KMS-11 (cell line): Measurements from ENCODE around the gene ACVR1C.

Experiments
- H2AFZ ChIP-seq: fragments of 200-600 bp; sonication (generic); 2 replicates; pipeline ENCODE4 v1.6.1; 2016; ENCODE audit warnings: antibody characterized with exemption, mixed run types, low read depth
- H3K27ac ChIP-seq: fragments of 200-600 bp; sonication (generic); 2 replicates; pipeline ENCODE4 v1.6.1; 2016; ENCODE audit warnings: mild to moderate bottlenecking, mixed run types
- H3K27me3 ChIP-seq: fragments of 200-600 bp; sonication (generic); 2 replicates; pipeline ENCODE4 v1.6.1; 2017; ENCODE audit warnings: mild to moderate bottlenecking, low read depth, mixed run types, moderate library complexity; ENCODE audit not compliant: insufficient read depth
- H3K36me3 ChIP-seq: fragments of 200-600 bp; sonication (generic); 2 replicates; pipeline ENCODE4 v1.6.1; 2017; ENCODE audit warnings: mild to moderate bottlenecking, mixed run types; ENCODE audit not compliant: insufficient read depth
- H3K4me1 ChIP-seq: fragments of 200-600 bp; sonication (generic); 2 replicates; pipeline ENCODE4 v1.6.1; 2016; ENCODE audit warnings: mild to moderate bottlenecking, low read depth, mixed run types; ENCODE audit not compliant: poor library complexity, severe bottlenecking
- H3K4me2 ChIP-seq: fragments of 200-600 bp; sonication (generic); 2 replicates; pipeline ENCODE4 v1.7.0; 2016; ENCODE audit warnings: mild to moderate bottlenecking, mixed run types
- H3K4me3 ChIP-seq: fragments of 200-600 bp; sonication (generic); IDR thresholded peaks from 2 replicates; pipeline ENCODE4 v1.6.1; 2017; ENCODE audit warnings: low read depth, low read length, mixed read lengths; ENCODE audit not compliant: insufficient read depth
- H3K79me2 ChIP-seq: fragments of 200-600 bp; sonication (generic); 2 replicates; pipeline ENCODE4 v1.6.1; 2016; ENCODE audit warnings: low read depth, mixed run types; ENCODE audit not compliant: insufficient read depth
- H3K9ac ChIP-seq: fragments of 200-600 bp; sonication (generic); 2 replicates; pipeline ENCODE4 v1.6.1; 2016; ENCODE audit warnings: mild to moderate bottlenecking, mixed run types
- H4K20me1 ChIP-seq: fragments of 200-600 bp; sonication (generic); 2 replicates; pipeline ENCODE4 v1.6.1; 2016; ENCODE audit warnings: mild to moderate bottlenecking, mixed run types; ENCODE audit not compliant: insufficient read depth
- TF ChIP-seq, protein P1 (sequence below): fragments of 200-600 bp; sonication (generic); conservative IDR thresholded peaks from 2 replicates; pipeline ENCODE4 v1.6.1; 2017; ENCODE audit warnings: low read depth, mild to moderate bottlenecking, antibody characterized with exemption, low read length, moderate library complexity, mixed read lengths

Gene ACVR1C

GRCh38 chr2:157559890-157560289, 68.8 kb downstream of the ACVR1C start:
- no peaks in the 10 kb centered on the region for H3K27me3 ChIP-seq
- H3K79me2 ChIP-seq: no peaks in the 10 kb centered on the region
- H3K4me1 ChIP-seq: no peaks in the 10 kb centered on the region
- no peak overlapping the region for H3K4me3 ChIP-seq
- no peak overlapping the region for H3K4me2 ChIP-seq
- no peak overlapping the region for H2AFZ ChIP-seq
- no peaks in the 10 kb centered on the region for H4K20me1 ChIP-seq
- H3K36me3 ChIP-seq: no peaks in the 10 kb centered on the region
- no peak overlapping the region for H3K9ac ChIP-seq
- H3K27ac ChIP-seq: no peak overlapping the region
- TF ChIP-seq, protein P1, sequence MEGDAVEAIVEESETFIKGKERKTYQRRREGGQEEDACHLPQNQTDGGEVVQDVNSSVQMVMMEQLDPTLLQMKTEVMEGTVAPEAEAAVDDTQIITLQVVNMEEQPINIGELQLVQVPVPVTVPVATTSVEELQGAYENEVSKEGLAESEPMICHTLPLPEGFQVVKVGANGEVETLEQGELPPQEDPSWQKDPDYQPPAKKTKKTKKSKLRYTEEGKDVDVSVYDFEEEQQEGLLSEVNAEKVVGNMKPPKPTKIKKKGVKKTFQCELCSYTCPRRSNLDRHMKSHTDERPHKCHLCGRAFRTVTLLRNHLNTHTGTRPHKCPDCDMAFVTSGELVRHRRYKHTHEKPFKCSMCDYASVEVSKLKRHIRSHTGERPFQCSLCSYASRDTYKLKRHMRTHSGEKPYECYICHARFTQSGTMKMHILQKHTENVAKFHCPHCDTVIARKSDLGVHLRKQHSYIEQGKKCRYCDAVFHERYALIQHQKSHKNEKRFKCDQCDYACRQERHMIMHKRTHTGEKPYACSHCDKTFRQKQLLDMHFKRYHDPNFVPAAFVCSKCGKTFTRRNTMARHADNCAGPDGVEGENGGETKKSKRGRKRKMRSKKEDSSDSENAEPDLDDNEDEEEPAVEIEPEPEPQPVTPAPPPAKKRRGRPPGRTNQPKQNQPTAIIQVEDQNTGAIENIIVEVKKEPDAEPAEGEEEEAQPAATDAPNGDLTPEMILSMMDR: no peak

DNA sequence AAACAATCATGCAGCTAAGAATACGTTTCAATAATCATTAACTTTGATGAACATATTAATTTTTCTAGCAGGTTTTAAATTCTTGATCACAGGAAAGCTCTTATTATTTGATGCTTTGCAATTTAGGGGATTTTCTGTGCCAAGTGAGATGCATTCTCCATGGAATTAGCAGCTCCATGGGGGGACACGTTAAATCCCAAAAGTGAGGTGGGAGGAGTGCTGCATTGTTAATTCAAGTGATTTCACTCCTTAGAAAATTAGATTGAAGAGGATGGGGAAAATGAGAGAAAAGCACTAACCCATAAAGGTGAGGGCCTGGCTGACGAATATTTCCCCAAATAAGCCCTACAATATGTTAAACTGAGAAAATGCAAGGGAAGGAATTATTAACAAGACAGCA, 69.2 kb downstream of the ACVR1C start:
- Histone ChIP-seq H3K4me3 (no peak overlapping the region), H3K9ac (no peak overlapping the region), H3K4me2 (no peak overlapping the region), H3K79me2 (no peaks in the 10 kb centered on the region), H3K27ac (no peak overlapping the region), H2AFZ (no peak overlapping the region), H4K20me1 (no peaks in the 10 kb centered on the region), H3K36me3 (no peaks in the 10 kb centered on the region), H3K4me1 (no peaks in the 10 kb centered on the region), H3K27me3 (no peaks in the 10 kb centered on the region)
- TF ChIP-seq, protein P1: no peak

- Histone ChIP-seq H3K4me2 (no peak overlapping the region), H3K79me2 (no peaks in the 10 kb centered on the region), H3K27me3 (no peaks in the 10 kb centered on the region), H3K4me3 (no peak overlapping the region), H3K36me3 (no peaks in the 10 kb centered on the region), H3K9ac (no peak overlapping the region), H4K20me1 (no peaks in the 10 kb centered on the region), H3K27ac (no peak overlapping the region), H3K4me1 (no peaks in the 10 kb centered on the region), H2AFZ (no peak overlapping the region)
- TF ChIP-seq, protein P1: no peak
These were observed 69.6 kb downstream of the ACVR1C start for GRCh38 chr2:157559061-157559460.

DNA sequence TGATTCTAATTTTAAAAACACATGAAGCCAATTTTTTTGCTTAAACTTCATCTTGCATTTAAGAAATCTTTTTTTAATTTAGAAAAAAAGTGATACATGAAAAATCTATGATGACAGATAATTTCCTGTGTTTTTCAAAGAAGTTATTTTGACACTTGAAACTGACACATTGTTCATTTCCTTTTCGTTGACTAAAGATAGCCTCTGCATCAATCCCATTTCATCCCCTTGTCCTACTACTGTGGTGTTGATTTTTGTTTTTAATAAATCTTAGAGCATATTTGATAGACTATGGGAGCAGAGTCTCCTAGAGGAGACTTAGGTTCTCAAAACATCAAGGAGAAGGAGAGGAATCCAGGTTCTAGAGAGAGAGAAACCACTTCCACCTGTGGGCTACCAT, 70.9 kb downstream of the ACVR1C start:
- H3K27me3 ChIP-seq: no peaks in the 10 kb centered on the region
- no peaks in the 10 kb centered on the region for H3K36me3 ChIP-seq
- no peak overlapping the region for H2AFZ ChIP-seq

More for the DNA sequence above, 70.9 kb downstream of the ACVR1C start:
- no peaks in the 10 kb centered on the region for H3K4me1 ChIP-seq
- H3K79me2 ChIP-seq: no peaks in the 10 kb centered on the region
- TF ChIP-seq, protein P1: no peak
- no peak overlapping the region for H3K9ac ChIP-seq
- H3K27ac ChIP-seq: no peak overlapping the region
- H3K4me3 ChIP-seq: no peak overlapping the region
- H3K4me2 ChIP-seq: no peak overlapping the region
- no peaks in the 10 kb centered on the region for H4K20me1 ChIP-seq
